Liver (tissue), 9 donors: ENCODE data around the gene PLXND1. TPM values are rescaled to one million over a fixed set of nuclear protein-coding genes. Genes with fewer than 3 reads are reported as not detected.
A peak's percentile ranks its signal among the peaks of the same experiment; 100 is the strongest.

Source experiments
- DNase-seq: peaks from one replicate; pipeline ENCODE4 v3.0.0-alpha.2; 2017; ENCODE audit warnings: low spot score
- H3K27ac ChIP-seq, 2 donors: one replicate each; pipeline ENCODE4 v1.7.0; 2013; ENCODE audit warnings: inconsistent platforms in 2 of 2, low read length in 2 of 2, control low read depth in 1 of 2, low read depth in 1 of 2, mild to moderate bottlenecking in 1 of 2
- H3K27me3 ChIP-seq, 4 donors: one replicate each; pipeline versions ENCODE4 v1.6.1 to v1.7.0; 2013; ENCODE audit warnings: low read length in 3 of 4, inconsistent platforms in 1 of 4, mild to moderate bottlenecking in 1 of 4, moderate library complexity in 1 of 4; ENCODE audit not compliant: control insufficient read depth in 4 of 4, insufficient read depth in 4 of 4
- H3K36me3 ChIP-seq, 4 donors: one replicate each; pipeline versions ENCODE4 v1.6.1 to v1.7.0; 2013; ENCODE audit warnings: low read length in 3 of 4, mild to moderate bottlenecking in 3 of 4, low read depth in 1 of 4, moderate library complexity in 1 of 4; ENCODE audit not compliant: control insufficient read depth in 4 of 4, insufficient read depth in 3 of 4
- H3K4me1 ChIP-seq, 4 donors: one replicate each; pipeline versions ENCODE4 v1.6.1 to v1.7.0; 2013; ENCODE audit warnings: low read length in 3 of 4, mild to moderate bottlenecking in 3 of 4, moderate library complexity in 1 of 4; ENCODE audit not compliant: control insufficient read depth in 4 of 4, insufficient read depth in 4 of 4
- H3K4me3 ChIP-seq, 3 donors: one replicate each; pipeline versions ENCODE4 v1.6.1 to v1.7.0; 2013; ENCODE audit warnings: low read length in 3 of 3, control low read depth in 1 of 3, low read depth in 1 of 3, mild to moderate bottlenecking in 1 of 3
- H3K9ac ChIP-seq, 2 donors: one replicate each; pipeline ENCODE4 v1.7.0; 2013; ENCODE audit warnings: low read length in 2 of 2, mild to moderate bottlenecking in 2 of 2, moderate library complexity in 2 of 2, control low read depth in 1 of 2, low read depth in 1 of 2
- H3K9me3 ChIP-seq, 4 donors: one replicate each; pipeline versions ENCODE4 v1.6.1 to v1.7.0; 2013; ENCODE audit warnings: low read length in 3 of 4; ENCODE audit not compliant: control insufficient read depth in 4 of 4
- ATF3 ChIP-seq: IDR thresholded peaks from 2 replicates; pipeline ENCODE4 v1.6.1; 2016; ENCODE audit warnings: antibody characterized with exemption
- CTCF ChIP-seq: fragments of 150-350 bp; IDR thresholded peaks from 2 replicates; pipeline ENCODE4 v1.5.1; 2017; ENCODE audit warnings: improper control_type of control experiment, low read depth, low read length; ENCODE audit not compliant: missing input control
- FOXA2 ChIP-seq: IDR thresholded peaks from 2 replicates; pipeline ENCODE4 v1.6.1; 2016; ENCODE audit warnings: antibody characterized with exemption
- GABPA ChIP-seq, 2 donors: IDR thresholded peaks in 1 of 2; conservative IDR thresholded peaks in 1 of 2; 2 replicates each; pipeline ENCODE4 v1.6.1; 2016; ENCODE audit warnings: antibody characterized with exemption in 2 of 2, mild to moderate bottlenecking in 1 of 2, moderate library complexity in 1 of 2
- HNF4G ChIP-seq: IDR thresholded peaks from 2 replicates; pipeline ENCODE4 v1.6.1; 2016; ENCODE audit warnings: antibody characterized with exemption
- NR2F2 ChIP-seq: IDR thresholded peaks from 2 replicates; pipeline ENCODE4 v1.6.1; 2016; ENCODE audit warnings: antibody characterized with exemption
- RAD21 ChIP-seq, 2 donors: IDR thresholded peaks; 2 replicates each; pipeline ENCODE4 v1.6.1; 2016; ENCODE audit warnings: antibody characterized with exemption in 2 of 2, mild to moderate bottlenecking in 2 of 2
- REST ChIP-seq: IDR thresholded peaks from 2 replicates; pipeline ENCODE4 v1.6.1; 2016; ENCODE audit warnings: antibody characterized with exemption, mild to moderate bottlenecking
- RXRA ChIP-seq, 2 donors: IDR thresholded peaks; 2 replicates each; pipeline ENCODE4 v1.6.1; 2017 to 2018; ENCODE audit warnings: antibody characterized with exemption in 2 of 2, mild to moderate bottlenecking in 1 of 2
- SP1 ChIP-seq: IDR thresholded peaks from 2 replicates; pipeline ENCODE4 v1.6.1; 2018; ENCODE audit warnings: antibody characterized with exemption, mild to moderate bottlenecking
- TAF1 ChIP-seq: conservative IDR thresholded peaks from 2 replicates; pipeline ENCODE4 v1.6.1; 2016; ENCODE audit warnings: antibody characterized with exemption, mild to moderate bottlenecking
- YY1 ChIP-seq: IDR thresholded peaks from 2 replicates; pipeline ENCODE4 v1.6.1; 2016; ENCODE audit warnings: antibody characterized with exemption, mild to moderate bottlenecking
- WGBS: extraction: QIAGEN DNeasy Blood & Tissue Kit; methylation state at CpG from one replicate; pipeline ENCODE4 v1.1.7; 2013; 5-methylcytosine and 5-hydroxymethylcytosine counted together
- polyA plus RNA-seq, 2 donors: library from polyadenylated mRNA; stranded (reverse) in 1 of 2; unstranded in 1 of 2; fragments of 200-250 nt in 1 of 2; fragments of >200 nt in 1 of 2; fragmentation: Nextera tagmentation in 1 of 2; extraction: Ambion mirVana in 1 of 2; gene quantifications; one replicate each; pipeline versions ENCODE4 v1.2.1 to v1.2.3, GENCODE V29; 2013 to 2015
- total RNA-seq, 2 donors: library from RNA; depleted of rRNA; stranded (reverse); fragments of >200 nt; gene quantifications; one replicate each; pipeline ENCODE4 v1.2.3, GENCODE V29; 2014
- donor health status: healthy.
- donor health status: healthy.
- donor health status: healthy.
- donor health status: healthy.
- donor health status: healthy.

PLXND1 gene
- total and polyA plus RNA-seq, 4 donors: 10.4 to 50.2 (median 32.8) TPM

GRCh38 chr3:129605203-129605921 lies 1.1 kb downstream of the PLXND1 start:
- H3K36me3 ChIP-seq: no peaks in the 10 kb centered on the region
- WGBS: 8% methylated on average over 98 of the region's 98 CpGs
- no peak for DNase-seq
- H3K27me3 ChIP-seq: no peaks in the 10 kb centered on the region
- TF ChIP-seq YY1 (no peak), TAF1 (no peak)
- peaks cover 1 to 41% (median 13%) of the 10 kb centered on the region in 4 donors for H3K4me1 ChIP-seq
- H3K9ac ChIP-seq: no peak overlapping the region
- no peaks in the 10 kb centered on the region for H3K9me3 ChIP-seq
- H3K4me3 ChIP-seq: peak overlapping the region in 2 of 3 donors; percentile 63 to 73
- peak overlapping the region; percentile 67 to 76 for H3K27ac ChIP-seq

GRCh38 chr3:129604767-129605166 lies 1.7 kb downstream of the PLXND1 start:
- 51% methylated on average over 12 of the region's 12 CpGs for WGBS
- DNase-seq: no peak
- H3K9me3 ChIP-seq: no peaks in the 10 kb centered on the region
- no peak overlapping the region for H3K9ac ChIP-seq
- peak overlapping the region; percentile 47 to 73 (median 63) for H3K4me3 ChIP-seq
- no peak for TF ChIP-seq CTCF
- TF ChIP-seq GABPA (IDR thresholded peaks at IDR 0.05 in 1 of 2, conservative IDR thresholded peaks at IDR 0.05 in 1 of 2): no peak
- TF ChIP-seq FOXA2: no peak
- no peak for TF ChIP-seq NR2F2
- no peak for TF ChIP-seq TAF1
- TF ChIP-seq HNF4G: no peak
- H3K27ac ChIP-seq: peak overlapping the region; percentile 31 to 36
- no peaks in the 10 kb centered on the region for H3K36me3 ChIP-seq
- H3K27me3 ChIP-seq: no peaks in the 10 kb centered on the region
- H3K4me1 ChIP-seq: peaks cover 1 to 45% (median 16%) of the 10 kb centered on the region in 4 donors

- 73% methylated on average over 8 of the region's 8 CpGs for WGBS
- H3K27me3 ChIP-seq: no peaks in the 10 kb centered on the region
- no peak for TF ChIP-seq RXRA (IDR thresholded peaks at IDR 0.05)
- no peak for TF ChIP-seq CTCF
- TF ChIP-seq SP1: no peak
- no peak for TF ChIP-seq ATF3
- TF ChIP-seq RAD21 (IDR thresholded peaks at IDR 0.05): no peak
- TF ChIP-seq REST: no peak
- peaks cover 1 to 46% (median 17%) of the 10 kb centered on the region in 4 donors for H3K4me1 ChIP-seq
- H3K9ac ChIP-seq: no peak overlapping the region
- DNase-seq: no peak
- peak overlapping the region; percentile 31 to 36 for H3K27ac ChIP-seq
- peak overlapping the region; percentile 47 to 73 (median 63) for H3K4me3 ChIP-seq
- H3K36me3 ChIP-seq: no peaks in the 10 kb centered on the region
- no peaks in the 10 kb centered on the region for H3K9me3 ChIP-seq
Measured at GRCh38 chr3:129603991-129604749, 2.3 kb downstream of the PLXND1 start.
